Testis (tissue), 3 donors: ENCODE results near the gene VSTM2B. TPM values are rescaled to one million over a fixed set of nuclear protein-coding genes. Genes with fewer than 3 reads are reported as not detected.

Source experiments
- DNase-seq: peaks from one replicate; pipeline ENCODE4 v3.0.0-alpha.2; 2019
- H3K27ac ChIP-seq, 2 donors: fragments of 200-600 bp; sonication (generic); one replicate each; pipeline ENCODE4 v1.5.1; 2019
- H3K27me3 ChIP-seq: fragments of 200-600 bp; sonication (generic); one replicate; pipeline ENCODE4 v1.5.1; 2019
- H3K36me3 ChIP-seq: fragments of 200-600 bp; sonication (generic); one replicate; pipeline ENCODE4 v1.5.1; 2017; ENCODE audit warnings: low read depth; ENCODE audit errors: missing control alignments
- H3K4me1 ChIP-seq: fragments of 200-600 bp; sonication (generic); one replicate; pipeline ENCODE4 v1.5.1; 2019
- H3K4me3 ChIP-seq, 2 donors: fragments of 200-600 bp; sonication (generic); one replicate each; pipeline ENCODE4 v1.5.1; 2017 to 2019
- H3K9me3 ChIP-seq: fragments of 200-600 bp; sonication (generic); one replicate; pipeline ENCODE4 v1.5.1; 2017
- CTCF ChIP-seq, 3 experiments: fragments of 450-650 bp in 2 of 3; fragments of 200-600 bp in 1 of 3; sonication (generic) in 1 of 3; IDR thresholded peaks; one replicate each; pipeline ENCODE4 v1.5.1; 2016 to 2019; ENCODE audit warnings: antibody characterized with exemption in 3 of 3, mild to moderate bottlenecking in 2 of 3, moderate library complexity in 1 of 3
- POLR2A ChIP-seq: fragments of 450-650 bp; IDR thresholded peaks from one replicate; pipeline ENCODE4 v1.6.1; 2017; ENCODE audit warnings: antibody characterized with exemption, mild to moderate bottlenecking, moderate library complexity
- WGBS, 2 donors: methylation state at CpG; one replicate each; pipeline ENCODE4 v1.1.5; 2018; 5-methylcytosine and 5-hydroxymethylcytosine counted together
- intact Hi-C: fragments of 100-400 bp; cut with DNase I; formaldehyde crosslinking; loops from one replicate; pipeline ENCODE4 v1.15.1; 2023; ENCODE audit warnings: low total_unique reads
- polyA plus RNA-seq: library from polyadenylated mRNA; stranded (reverse); fragments of 350-450 nt; fragmentation: Illumina TruSeq; extraction: RNeasy Lipid Tissue Mini Kit (QIAGEN cat#74804); gene quantifications from one replicate; pipeline ENCODE4 v1.2.3, GENCODE V29; 2014; ENCODE audit warnings: low read depth, low replicate concordance; ENCODE audit not compliant: insufficient read depth
- total RNA-seq, 2 donors: library from RNA; depleted of rRNA; stranded (reverse); fragments of >200 nt; gene quantifications; one replicate each; pipeline ENCODE4 v1.2.3, GENCODE V29; 2016

The VSTM2B gene
- total and polyA plus RNA-seq, 3 donors from 2014 or later, result 0.50 to 0.62 TPM; not detected in 1

GRCh38 chr19:29516821-29517395 lies 8.9 kb upstream of the VSTM2B start:
- DNase-seq, result no peak
- TF ChIP-seq CTCF (IDR thresholded peaks at IDR 0.05) (no peak), POLR2A (no peak)
- whole genome bisulfite sequencing, 2 donors, result 87 to 90% methylated on average over 3 to 9 of the region's 9 CpGs
- Histone ChIP-seq H3K36me3 (no peaks in the 10 kb centered on the region), H3K27ac (no peak overlapping the region), H3K27me3 (no peaks in the 10 kb centered on the region), H3K4me3 (no peak overlapping the region), H3K4me1 (no peaks in the 10 kb centered on the region), H3K9me3 (no peaks in the 10 kb centered on the region)
- intact Hi-C loops, result no loop called here

GRCh38 chr19:29517412-29517811 lies 8.4 kb upstream of the VSTM2B start:
- Histone ChIP-seq H3K36me3 (no peaks in the 10 kb centered on the region), H3K4me1 (no peaks in the 10 kb centered on the region), H3K27me3 (no peaks in the 10 kb centered on the region), H3K27ac (no peak overlapping the region), H3K4me3 (no peak overlapping the region), H3K9me3 (no peaks in the 10 kb centered on the region)
- TF ChIP-seq CTCF (IDR thresholded peaks at IDR 0.05) (no peak), POLR2A (no peak)
- WGBS, 2 donors, result 80 to 81% methylated on average over 4 of the region's 4 CpGs
- DNase-seq, result no peak
- intact Hi-C loops, result no loop called here

- Histone ChIP-seq H3K4me1 (no peaks in the 10 kb centered on the region), H3K36me3 (no peaks in the 10 kb centered on the region), H3K27me3 (no peaks in the 10 kb centered on the region), H3K27ac (no peak overlapping the region), H3K4me3 (no peak overlapping the region), H3K9me3 (no peaks in the 10 kb centered on the region)
- 79 to 95% methylated on average over 4 of the region's 4 CpGs for WGBS, 2 donors
- TF ChIP-seq POLR2A, result no peak
- no peak for TF ChIP-seq CTCF (IDR thresholded peaks at IDR 0.05)
- intact Hi-C loops, result no loop called here
- DNase-seq, result no peak
Measured at GRCh38 chr19:29517946-29518345, 7.8 kb upstream of the VSTM2B start.

- Histone ChIP-seq H3K4me3 (no peak overlapping the region), H3K9me3 (no peaks in the 10 kb centered on the region), H3K4me1 (no peaks in the 10 kb centered on the region), H3K36me3 (no peaks in the 10 kb centered on the region), H3K27me3 (no peaks in the 10 kb centered on the region), H3K27ac (no peak overlapping the region)
- intact Hi-C loops, result no loop called here
- no peak for DNase-seq
- TF ChIP-seq CTCF (IDR thresholded peaks at IDR 0.05), result no peak
- TF ChIP-seq POLR2A, result no peak
- 74 to 78% methylated on average over 5 of the region's 5 CpGs for WGBS, 2 donors
Measured at GRCh38 chr19:29519146-29519545, 6.6 kb upstream of the VSTM2B start.

- 83 to 85% methylated on average over 8 of the region's 8 CpGs for WGBS, 2 donors
- TF ChIP-seq CTCF (IDR thresholded peaks at IDR 0.05), result no peak
- no peak for TF ChIP-seq POLR2A
- DNase-seq, result no peak
- intact Hi-C loops, result no loop called here
- peaks cover 2% of the 10 kb centered on the region for H3K4me1 ChIP-seq
- H3K27ac ChIP-seq, result no peak overlapping the region
- no peaks in the 10 kb centered on the region for H3K9me3 ChIP-seq
- H3K4me3 ChIP-seq, result no peak overlapping the region
- H3K36me3 ChIP-seq, result no peaks in the 10 kb centered on the region
- no peaks in the 10 kb centered on the region for H3K27me3 ChIP-seq
Measured at GRCh38 chr19:29519931-29520330, 5.9 kb upstream of the VSTM2B start.
